ENCODE measurements around the gene TTC7B. TPM values are rescaled to one million over a fixed set of nuclear protein-coding genes. Genes with fewer than 3 reads are reported as not detected.

TTC7B gene
- total and polyA plus RNA-seq, 2 of the 8 experiments (the other 6 are each of a cell fraction or from before 2014, with no cell fraction given): 23.7 to 34.0 TPM

GRCh38 chr14:90614696-90615516, 201.3 kb downstream of the TTC7B start (continued):
- TF ChIP-seq SIN3A (conservative IDR thresholded peaks at IDR 0.05 in 1 of 2, IDR thresholded peaks at IDR 0.05 in 1 of 2; ENCODE audit: low read depth in 1 of 2, low read length in 2 of 2): no peak
